ENCODE data around the gene WHRN. TPM values are rescaled to one million over a fixed set of nuclear protein-coding genes. Genes with fewer than 3 reads are reported as not detected.

Gene WHRN
- total RNA-seq, 1 donor from 2014 or later, result 14.5 TPM

DNA sequence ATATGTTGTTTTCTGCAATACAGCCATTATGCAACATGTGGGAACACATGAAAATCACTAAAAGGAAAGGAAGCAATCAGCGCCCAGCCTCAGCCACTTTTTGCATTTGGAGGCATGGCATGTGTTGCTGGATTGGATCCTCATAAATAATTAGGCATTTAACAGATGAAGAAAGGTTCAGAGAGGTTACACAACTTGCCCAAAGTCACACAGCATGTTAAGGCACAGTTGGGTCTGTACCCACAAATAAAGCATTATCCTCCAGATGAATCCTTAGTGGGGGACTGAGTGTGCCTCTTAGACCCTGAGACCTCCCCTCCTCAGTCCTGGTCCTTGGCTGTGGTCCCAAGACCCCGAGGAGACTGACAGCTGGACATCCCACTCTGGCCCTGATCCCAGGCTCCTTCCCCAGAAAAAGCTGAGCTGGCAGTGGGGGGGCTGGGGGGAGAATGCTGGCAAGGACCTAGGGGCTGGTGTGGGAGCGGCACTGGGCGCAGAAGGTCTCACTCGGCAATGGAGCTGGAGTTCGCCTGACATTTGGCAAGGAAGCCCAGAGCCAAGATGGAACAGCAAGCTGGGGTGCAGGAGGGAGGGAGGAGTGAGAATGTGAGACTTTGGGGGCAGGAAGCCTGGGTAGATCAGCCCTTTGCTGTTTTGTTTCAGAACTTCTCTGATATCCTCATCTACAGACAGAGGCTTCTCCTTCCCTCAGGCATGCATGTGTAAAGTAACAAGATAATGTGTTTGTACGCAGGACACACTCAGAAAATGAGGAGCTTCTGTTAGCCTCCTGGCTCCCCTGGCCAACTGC is 110.5 kb downstream of the WHRN start:
- ChIA-PET CTCF (interaction anchor here (1.8 to 2.6 kb wide), 2 partner anchors 9 to 56 kb away, joined by 8 to 10 read pairs; no protein-coding TSS in a partner anchor), POLR2A (interaction anchor here (0.8 to 23.4 kb wide), 6 partner anchors 10 to 49 kb away, joined by 3 to 913 read pairs (median 9); partner anchors contain the start of gene AKNA)
- Mint-ChIP-seq H3K4me1 (peaks cover 82% of the 10 kb centered on the region), H3K27ac (peak overlapping the region; percentile 94), H3K36me3 (ENCODE audit: low read depth) (peaks cover 67% of the 10 kb centered on the region), H3K4me3 (peak overlapping the region; percentile 52), H3K27me3 (no peaks in the 10 kb centered on the region), H3K9me3 (no peaks in the 10 kb centered on the region)
- no peak for DNase-seq
- TF ChIP-seq, protein P1, sequence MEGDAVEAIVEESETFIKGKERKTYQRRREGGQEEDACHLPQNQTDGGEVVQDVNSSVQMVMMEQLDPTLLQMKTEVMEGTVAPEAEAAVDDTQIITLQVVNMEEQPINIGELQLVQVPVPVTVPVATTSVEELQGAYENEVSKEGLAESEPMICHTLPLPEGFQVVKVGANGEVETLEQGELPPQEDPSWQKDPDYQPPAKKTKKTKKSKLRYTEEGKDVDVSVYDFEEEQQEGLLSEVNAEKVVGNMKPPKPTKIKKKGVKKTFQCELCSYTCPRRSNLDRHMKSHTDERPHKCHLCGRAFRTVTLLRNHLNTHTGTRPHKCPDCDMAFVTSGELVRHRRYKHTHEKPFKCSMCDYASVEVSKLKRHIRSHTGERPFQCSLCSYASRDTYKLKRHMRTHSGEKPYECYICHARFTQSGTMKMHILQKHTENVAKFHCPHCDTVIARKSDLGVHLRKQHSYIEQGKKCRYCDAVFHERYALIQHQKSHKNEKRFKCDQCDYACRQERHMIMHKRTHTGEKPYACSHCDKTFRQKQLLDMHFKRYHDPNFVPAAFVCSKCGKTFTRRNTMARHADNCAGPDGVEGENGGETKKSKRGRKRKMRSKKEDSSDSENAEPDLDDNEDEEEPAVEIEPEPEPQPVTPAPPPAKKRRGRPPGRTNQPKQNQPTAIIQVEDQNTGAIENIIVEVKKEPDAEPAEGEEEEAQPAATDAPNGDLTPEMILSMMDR (IDR thresholded peaks at IDR 0.05), result no peak
- intact Hi-C loops (cut with micrococcal nuclease), result loop anchor here (10.0 kb wide), 1 partner anchor 500 kb away; no protein-coding TSS in a partner anchor
- ATAC-seq (ENCODE audit: low read depth), result no peak

DNA sequence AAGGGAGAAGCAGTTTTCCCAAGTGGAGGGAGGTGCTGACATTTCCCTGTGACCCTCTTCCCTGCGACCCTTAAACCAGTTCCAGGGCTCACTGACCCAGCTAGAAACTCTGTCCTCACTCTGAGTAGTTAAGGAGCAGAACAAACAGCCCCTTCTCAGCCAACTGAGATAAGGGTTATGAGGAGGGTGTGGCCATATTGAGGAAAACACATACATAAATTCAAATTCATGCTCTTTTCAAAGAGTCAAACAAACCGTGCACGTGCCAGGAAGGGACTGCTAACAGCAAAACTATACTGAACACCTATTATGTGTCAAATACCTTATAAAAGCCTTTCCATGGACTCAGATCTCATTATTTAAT is 112.5 kb downstream of the WHRN start:
- no peak for ATAC-seq (ENCODE audit: low read depth)
- Mint-ChIP-seq H3K9me3 (no peaks in the 10 kb centered on the region), H3K4me3 (no peak overlapping the region), H3K27me3 (no peaks in the 10 kb centered on the region), H3K27ac (peak overlapping the region; percentile 93), H3K4me1 (peaks cover 97% of the 10 kb centered on the region), H3K36me3 (ENCODE audit: low read depth) (peaks cover 77% of the 10 kb centered on the region)
- no peak for DNase-seq
- ChIA-PET CTCF (interaction anchor here (0.9 to 1.9 kb wide), 2 partner anchors 13 to 20 kb away, joined by 3 to 5 read pairs; no protein-coding TSS in a partner anchor), POLR2A (interaction anchor here (0.6 to 23.4 kb wide), 8 partner anchors 8 to 215 kb away, joined by 3 to 913 read pairs (median 10); partner anchors contain the start of gene AKNA)
- TF ChIP-seq, protein P1 (IDR thresholded peaks at IDR 0.05), result no peak
- intact Hi-C loops (cut with micrococcal nuclease), result loop anchor here (10.0 kb wide), 1 partner anchor 502 kb away; no protein-coding TSS in a partner anchor

DNA sequence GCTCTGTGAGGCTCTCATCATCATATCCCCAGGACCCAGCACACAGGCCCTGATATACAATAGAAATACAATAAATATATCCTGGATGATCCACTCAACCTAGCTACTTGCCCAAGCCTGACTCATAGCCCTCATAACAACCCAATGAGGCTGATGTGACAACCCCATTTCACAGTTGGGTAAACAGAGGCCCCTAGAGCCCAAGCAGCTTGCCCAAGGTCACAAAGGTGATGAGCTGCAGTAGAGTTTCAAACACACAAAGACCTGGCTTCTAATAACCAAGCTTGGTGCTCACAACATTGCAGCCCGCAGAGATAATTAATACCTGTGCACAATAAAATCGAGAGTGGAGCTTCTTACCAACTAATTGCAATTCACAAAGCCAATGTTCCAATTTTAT is 114.3 kb downstream of the WHRN start:
- intact Hi-C loops (cut with micrococcal nuclease), result loop anchor here (10.0 kb wide), 1 partner anchor 504 kb away; no protein-coding TSS in a partner anchor
- Mint-ChIP-seq H3K27me3 (no peaks in the 10 kb centered on the region), H3K4me1 (peaks cover 90% of the 10 kb centered on the region), H3K4me3 (peak overlapping the region; percentile 97), H3K9me3 (no peaks in the 10 kb centered on the region), H3K36me3 (ENCODE audit: low read depth) (peaks cover 78% of the 10 kb centered on the region), H3K27ac (peak overlapping the region; percentile 93)
- POLR2A ChIA-PET, result interaction anchor here (1.5 to 23.4 kb wide), 5 partner anchors 14 to 197 kb away, joined by 3 to 913 read pairs (median 14); partner anchors contain the start of gene ATP6V1G1
- no peak for DNase-seq
- CTCF ChIA-PET, result interaction anchor here (0.7 to 3.8 kb wide), 9 partner anchors 15 to 201 kb away, joined by 3 to 13 read pairs (median 5); no protein-coding TSS in a partner anchor
- peak; percentile 16 for ATAC-seq (ENCODE audit: low read depth)
- TF ChIP-seq, protein P1 (IDR thresholded peaks at IDR 0.05), result no peak

DNA sequence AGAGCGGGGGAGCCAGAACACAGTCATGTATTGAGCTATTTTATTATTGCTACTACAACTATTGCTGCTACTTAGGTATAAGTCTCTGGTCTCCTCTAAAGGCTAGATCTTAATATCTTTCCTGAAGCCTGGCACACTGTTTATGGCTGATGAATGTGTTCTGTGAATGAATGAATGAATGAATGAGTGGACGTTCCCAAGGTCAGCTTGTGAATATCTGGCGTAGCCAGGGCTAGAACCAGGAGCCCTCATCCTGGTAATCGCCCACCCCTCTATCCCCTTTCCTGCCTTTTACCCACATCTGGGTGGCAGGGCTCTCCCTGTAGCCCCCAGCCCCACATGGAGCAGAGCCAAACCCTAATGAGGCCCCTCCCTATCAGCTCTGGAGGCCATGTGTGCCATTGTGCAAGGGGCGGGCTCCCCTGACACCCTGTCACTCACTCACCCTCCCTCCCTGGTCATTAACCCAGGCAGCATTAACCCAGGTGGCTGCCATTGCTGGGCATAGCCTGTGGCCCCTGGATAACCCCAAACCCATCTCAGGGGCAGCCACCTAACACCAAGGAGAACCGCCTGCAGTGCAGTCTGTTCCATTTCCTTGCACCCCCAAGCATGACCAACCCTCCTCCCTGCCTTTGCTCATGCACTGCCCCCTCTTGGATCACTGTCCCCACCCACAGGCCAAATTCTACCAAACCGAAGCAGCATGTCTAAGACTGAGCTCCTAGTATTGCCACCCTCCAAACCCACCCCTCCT is 115.5 kb downstream of the WHRN start:
- Mint-ChIP-seq H3K36me3 (ENCODE audit: low read depth) (peaks cover 75% of the 10 kb centered on the region), H3K27me3 (no peaks in the 10 kb centered on the region), H3K4me1 (peaks cover 90% of the 10 kb centered on the region), H3K9me3 (no peaks in the 10 kb centered on the region), H3K27ac (peak overlapping the region; percentile 93), H3K4me3 (peak overlapping the region; percentile 97)
- intact Hi-C loops (cut with micrococcal nuclease), result loop anchor here (5.0 to 10.0 kb wide), 2 partner anchors 223 to 505 kb away; partner anchors contain the start of gene TMEM268
- DNase-seq (no peak), ATAC-seq (ENCODE audit: low read depth) (no peak)
- CTCF ChIA-PET, result interaction anchor here (0.6 to 3.8 kb wide), 8 partner anchors 17 to 53 kb away, joined by 3 to 13 read pairs (median 6); no protein-coding TSS in a partner anchor
- TF ChIP-seq, protein P1 (IDR thresholded peaks at IDR 0.05), result no peak
- POLR2A ChIA-PET, result interaction anchor here (1.4 to 23.4 kb wide), 7 partner anchors 7 to 198 kb away, joined by 3 to 913 read pairs (median 14); partner anchors contain the start of gene ATP6V1G1

Data from activated B cell treated with CpG ODN at 0.5 μM for 24 hours (primary cell).